MM.1S (cell line): ENCODE measurements around the gene KIF25.

Experiments used
- CTCF ChIP-seq: fragments of 300-600 bp; sonication (generic); IDR thresholded peaks from 2 replicates; pipeline ENCODE4 v1.5.1; 2016; ENCODE audit warnings: antibody characterized with exemption, low read length, mixed read lengths
- EZH2 ChIP-seq: fragments of 300-600 bp; sonication (generic); optimal IDR thresholded peaks from 2 replicates; pipeline ENCODE3; 2017; ENCODE audit warnings: low read depth, mild to moderate bottlenecking, antibody characterized with exemption, low read length, mixed read lengths
- EZH2phosphoT487 ChIP-seq: fragments of 300-600 bp; sonication (generic); IDR thresholded peaks from 2 replicates; pipeline ENCODE4 v1.6.1; 2018; ENCODE audit warnings: antibody characterized with exemption, low read length

DNA sequence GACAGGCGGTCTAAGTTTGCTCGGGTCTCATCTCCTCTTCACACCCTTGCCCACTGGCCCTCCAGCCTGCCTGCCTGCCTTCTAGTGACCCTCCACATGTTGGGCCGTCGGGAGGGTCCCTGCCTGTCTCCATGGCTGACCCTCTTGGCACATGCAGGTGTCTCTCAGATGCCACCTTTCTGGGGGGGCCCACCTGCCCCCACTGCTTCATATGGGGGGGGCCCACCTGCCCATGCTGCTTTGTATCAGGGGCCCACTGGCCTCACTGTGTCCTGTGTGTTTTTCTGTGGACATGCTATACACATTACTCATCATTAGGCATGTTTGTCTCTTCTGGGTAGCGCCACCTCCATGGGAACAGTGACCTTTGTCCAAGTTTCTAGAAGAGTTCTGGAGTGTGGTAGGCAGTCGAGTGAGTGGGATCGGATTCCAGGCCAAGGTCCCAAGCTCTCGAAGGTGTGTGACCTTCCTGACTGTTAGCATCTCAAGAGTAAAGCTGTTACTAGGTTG lies 40.4 kb upstream of the KIF25 start:
- no peak for TF ChIP-seq CTCF
- TF ChIP-seq EZH2, result no peak
- TF ChIP-seq EZH2phosphoT487, result no peak
